ENCODE measurements around the gene MATN4.

Gene MATN4

DNA sequence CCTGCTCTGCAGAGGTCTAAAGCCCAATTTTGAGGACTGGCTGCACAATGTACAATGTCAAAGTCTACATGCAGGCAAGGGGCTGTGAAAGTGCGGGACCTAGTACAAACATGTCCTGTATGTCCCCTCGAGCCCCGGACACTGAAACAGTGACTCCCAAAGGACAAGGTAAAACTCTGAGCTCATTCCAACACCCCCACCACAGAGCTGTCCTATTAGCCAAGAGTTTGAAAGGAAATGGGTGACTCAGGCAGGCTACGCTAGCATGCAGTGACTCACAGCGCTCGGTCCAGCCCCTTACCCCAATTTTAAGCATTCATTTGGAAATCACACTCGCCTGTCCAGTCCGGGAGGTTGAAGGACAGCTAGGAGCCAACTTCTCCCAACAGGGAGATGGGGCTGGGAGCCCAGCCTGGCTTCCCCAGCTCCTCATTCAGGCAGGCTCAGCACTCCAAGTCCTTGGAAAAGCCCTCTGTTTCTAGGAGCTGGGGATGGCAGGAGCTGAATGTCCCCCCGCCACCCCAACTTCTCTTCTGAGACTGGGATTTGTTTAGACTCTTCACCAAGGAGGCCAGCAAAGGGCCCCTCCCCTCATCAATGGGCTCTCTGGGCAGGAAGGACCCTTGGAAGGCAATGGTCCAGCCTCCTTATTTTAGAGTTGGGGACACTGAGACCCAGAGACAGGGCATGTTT lies 36.2 kb upstream of the MATN4 start:
- peak; percentile 89 for DNase-seq (ENCODE audit: low read depth)
- no peak for TF ChIP-seq CTCF (IDR thresholded peaks at IDR 0.05; ENCODE audit: low read length, missing control alignments)
- H3K4me3 ChIP-seq (replicated peaks; ENCODE audit: low read depth, low read length): peak overlapping the region; percentile 28

GRCh38 chr20:45343532-45344167 lies 35.6 kb upstream of the MATN4 start:
- peak overlapping the region; percentile 26 for H3K4me3 ChIP-seq (replicated peaks; ENCODE audit: low read depth, low read length)
- no peak for DNase-seq (ENCODE audit: low read depth)
- TF ChIP-seq CTCF (IDR thresholded peaks at IDR 0.05; ENCODE audit: low read length, missing control alignments): no peak

DNA sequence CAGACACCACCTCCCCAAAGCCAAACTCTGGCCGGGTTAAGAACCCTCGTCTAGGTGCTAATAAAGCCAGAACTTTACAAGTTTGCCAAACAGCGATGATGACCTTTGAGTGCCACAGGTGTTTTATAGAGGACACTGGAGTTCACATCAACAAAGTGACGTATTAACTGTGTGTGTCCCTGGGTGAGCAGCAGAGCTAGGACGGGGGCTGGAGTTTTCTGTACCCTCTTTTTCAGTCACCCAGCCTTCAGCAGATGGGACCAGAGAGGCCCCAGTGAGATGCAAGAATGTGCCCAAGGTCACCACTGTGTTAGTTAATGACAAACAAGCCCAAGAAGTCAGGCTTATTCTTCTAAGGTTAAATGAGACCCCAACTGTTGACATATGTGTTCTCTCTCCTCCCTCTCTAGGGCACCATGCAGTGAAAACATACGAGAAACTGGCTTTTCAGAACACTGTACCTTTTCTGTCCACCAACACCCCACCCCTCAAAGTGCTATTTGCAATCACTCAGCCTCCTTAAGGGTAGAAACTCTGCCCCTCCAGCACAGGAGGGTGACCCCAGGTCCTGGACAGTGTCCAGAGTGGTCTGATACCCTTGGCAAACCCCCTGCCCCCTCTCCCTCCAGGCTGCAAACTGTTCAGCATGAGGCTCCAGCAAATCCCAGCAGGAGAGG lies 34.9 kb upstream of the MATN4 start:
- no peak for DNase-seq (ENCODE audit: low read depth)
- TF ChIP-seq CTCF (IDR thresholded peaks at IDR 0.05; ENCODE audit: low read length, missing control alignments): no peak
- H3K4me3 ChIP-seq (replicated peaks; ENCODE audit: low read depth, low read length): no peak overlapping the region

DNA sequence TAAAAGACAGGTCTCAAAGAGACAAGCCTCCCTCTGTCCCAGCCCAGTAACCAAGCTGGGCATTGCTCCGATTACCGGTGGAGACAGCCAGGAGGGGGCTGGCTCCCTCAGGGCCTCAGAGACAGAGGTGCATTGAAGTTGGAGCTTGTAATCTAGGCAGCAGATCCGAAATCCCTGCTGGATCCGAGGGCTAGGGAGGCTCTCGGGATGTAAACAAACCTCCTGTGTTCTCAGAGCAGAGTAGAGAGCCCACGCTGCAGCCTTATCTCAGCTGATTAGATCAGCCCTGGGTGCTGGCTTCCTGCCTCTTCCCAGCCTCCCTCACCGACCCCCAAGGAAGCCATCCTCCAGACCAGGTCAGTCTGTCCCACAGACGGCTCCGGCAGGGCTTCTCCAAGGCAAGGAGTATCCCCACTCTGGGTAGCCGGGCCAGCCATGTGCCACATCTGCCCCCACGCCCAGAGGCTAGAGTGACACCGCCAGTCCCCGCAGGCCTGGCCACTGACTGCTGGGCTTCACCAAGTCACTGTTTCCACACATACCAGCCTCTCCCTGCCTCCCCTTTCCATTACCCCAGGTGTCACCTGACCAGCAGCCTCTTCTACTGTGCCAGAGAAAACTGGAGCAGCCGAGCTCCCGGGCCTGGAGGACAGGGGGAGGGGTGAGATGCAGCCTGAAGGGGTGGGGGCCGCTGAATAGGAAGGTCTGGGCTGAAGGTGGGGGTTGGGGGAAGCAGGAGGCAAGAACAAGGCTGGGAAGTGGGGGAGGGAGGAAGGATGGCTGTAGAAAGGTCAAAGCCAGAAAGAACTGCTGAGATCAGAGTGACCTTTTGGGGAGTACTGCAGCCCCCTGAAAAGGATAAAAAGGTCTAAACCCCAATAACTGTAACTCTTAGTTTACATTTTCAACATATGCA lies 34.1 kb upstream of the MATN4 start:
- H3K4me3 ChIP-seq (replicated peaks; ENCODE audit: low read depth, low read length): peak overlapping the region; percentile 17
- DNase-seq (ENCODE audit: low read depth): peak; percentile 56

DNA sequence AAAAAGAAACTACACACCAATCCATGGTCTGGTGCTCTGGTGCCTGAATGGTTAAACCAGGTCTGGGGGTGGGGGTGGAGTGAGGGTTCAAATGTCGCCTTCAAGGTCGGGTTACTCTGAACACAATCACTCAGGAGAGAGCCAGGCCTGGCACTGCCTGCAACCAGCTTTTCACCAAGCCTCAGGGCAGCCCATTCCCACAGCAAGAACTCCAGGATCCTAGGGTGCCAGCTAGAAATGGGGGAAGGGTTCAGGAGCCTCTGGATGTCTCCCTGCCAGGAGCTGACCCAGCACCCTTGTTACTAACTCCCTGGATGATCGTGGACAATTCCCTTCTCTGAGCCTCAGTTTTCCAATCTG lies 33.5 kb upstream of the MATN4 start:
- DNase-seq (ENCODE audit: low read depth): no peak
- H3K4me3 ChIP-seq (replicated peaks; ENCODE audit: low read depth, low read length): no peak overlapping the region
- no peak for TF ChIP-seq CTCF (IDR thresholded peaks at IDR 0.05; ENCODE audit: low read length, missing control alignments)

More for the DNA sequence above, 34.1 kb upstream of the MATN4 start:
- no peak for TF ChIP-seq CTCF (IDR thresholded peaks at IDR 0.05; ENCODE audit: low read length, missing control alignments)

- DNase-seq (ENCODE audit: low read depth): no peak
- no peak for TF ChIP-seq CTCF (IDR thresholded peaks at IDR 0.05; ENCODE audit: low read length, missing control alignments)
- no peak overlapping the region for H3K4me3 ChIP-seq (replicated peaks; ENCODE audit: low read depth, low read length)
Measured at GRCh38 chr20:45340951-45341350, 32.9 kb upstream of the MATN4 start.
